Natural killer cell (primary cell): ENCODE data around the gene STRIP1. TPM values are rescaled to one million over a fixed set of nuclear protein-coding genes. Genes with fewer than 3 reads are reported as not detected.

Experiments
- ATAC-seq, 3 donors: fragments of 150-1000 bp in 2 of 3; fragments of 200-7000 bp in 1 of 3; cut with Tn5 transposase; 1 replicate in 1 of 3; 2 replicates in 2 of 3; pipeline ENCODE4 v1.10.0; 2021; ENCODE audit warnings: mild to moderate bottlenecking in 2 of 3, moderate library complexity in 2 of 3
- DNase-seq, 2 donors: peaks; one replicate each; pipeline versions ENCODE4 v3.0.0 to v3.0.0-alpha.2; 2013 to 2021; ENCODE audit warnings: mixed read lengths in 1 of 2
- H3K27ac ChIP-seq: one replicate; pipeline ENCODE4 v1.5.1; 2013; ENCODE audit warnings: mild to moderate bottlenecking, low read length
- H3K27me3 ChIP-seq: one replicate; pipeline ENCODE4 v1.6.1; 2013; ENCODE audit warnings: low read length; ENCODE audit not compliant: control insufficient read depth, insufficient read depth
- H3K36me3 ChIP-seq: one replicate; pipeline ENCODE4 v1.6.1; 2013; ENCODE audit warnings: low read length; ENCODE audit not compliant: control insufficient read depth, insufficient read depth
- H3K4me1 ChIP-seq: one replicate; pipeline ENCODE4 v1.6.1; 2013; ENCODE audit warnings: low read length; ENCODE audit not compliant: control insufficient read depth, insufficient read depth
- H3K4me3 ChIP-seq: one replicate; pipeline ENCODE4 v1.5.1; 2013; ENCODE audit warnings: low read length
- H3K9me3 ChIP-seq: one replicate; pipeline ENCODE4 v1.6.1; 2013; ENCODE audit warnings: low read length; ENCODE audit not compliant: control insufficient read depth, insufficient read depth
- H3K27ac Mint-ChIP-seq, 2 donors: one replicate each; pipeline ENCODE4 v1.8.0; 2022; ENCODE audit warnings: mild to moderate bottlenecking in 2 of 2, mixed read lengths in 2 of 2, moderate library complexity in 1 of 2
- H3K27me3 Mint-ChIP-seq, 2 donors: one replicate each; pipeline ENCODE4 v1.8.0; 2022; ENCODE audit warnings: low read depth in 2 of 2, mixed read lengths in 2 of 2
- H3K36me3 Mint-ChIP-seq: one replicate; pipeline ENCODE4 v1.8.0; 2022; ENCODE audit warnings: mixed read lengths
- H3K4me1 Mint-ChIP-seq, 2 donors: one replicate each; pipeline ENCODE4 v1.8.0; 2022; ENCODE audit warnings: mixed read lengths in 2 of 2
- H3K4me3 Mint-ChIP-seq: one replicate; pipeline ENCODE4 v1.8.0; 2022; ENCODE audit warnings: mild to moderate bottlenecking, moderate library complexity, mixed read lengths
- H3K9me3 Mint-ChIP-seq, 2 donors: one replicate each; pipeline ENCODE4 v1.8.0; 2022; ENCODE audit warnings: mixed read lengths in 2 of 2
- WGBS: methylation state at CpG from one replicate; pipeline ENCODE4 v1.1.7; 2013; ENCODE audit warnings: missing lambda C conversion rate; ENCODE audit not compliant: insufficient coverage; 5-methylcytosine and 5-hydroxymethylcytosine counted together
- intact Hi-C: fragments of 100-400 bp; cut with micrococcal nuclease; formaldehyde crosslinking; loops from one replicate; pipeline ENCODE4 v1.14.2; 2022
- total RNA-seq, 4 donors: library from RNA; stranded (reverse); fragments of 120-200 nt in 1 of 4; gene quantifications; one replicate each; pipeline versions ENCODE4 v1.2.3 to v1.2.4, GENCODE V29; 2013 to 2022
- TF ChIP-seq, protein P1 (sequence below): fragments of 200-600 bp; IDR thresholded peaks from one replicate; pipeline ENCODE4 v1.8.0; 2022; ENCODE audit warnings: antibody characterized with exemption

The STRIP1 gene
- total RNA-seq, 3 donors from 2014 or later (not counting 1 experiment from before 2014, with no cell fraction given) = 92.4 to 139 (median 130) TPM

DNA sequence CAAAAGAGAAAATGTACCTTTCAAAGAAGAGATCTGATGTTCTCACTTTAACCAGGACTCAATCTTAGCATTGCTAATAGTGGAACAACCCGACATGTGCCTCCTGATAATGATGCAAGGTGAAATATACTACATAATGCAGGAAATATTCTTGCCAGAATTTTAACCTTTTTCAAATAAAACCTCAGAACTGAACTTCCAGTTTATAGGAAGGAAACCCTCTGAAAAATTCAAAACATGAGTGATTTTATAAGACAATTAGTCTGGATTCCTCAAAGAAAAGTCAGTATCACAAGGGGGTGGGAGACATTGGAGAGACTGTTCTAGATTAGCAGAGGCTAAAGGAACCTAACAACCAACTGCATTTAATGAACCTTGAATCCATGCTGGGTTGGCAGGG is 31.7 kb upstream of the STRIP1 start:
- DNase-seq = no peak
- no peaks in the 10 kb centered on the region for H3K27me3 Mint-ChIP-seq
- Histone ChIP-seq H3K4me3 (no peak overlapping the region), H3K36me3 (no peaks in the 10 kb centered on the region), H3K27ac (no peak overlapping the region), H3K27me3 (no peaks in the 10 kb centered on the region), H3K9me3 (no peaks in the 10 kb centered on the region), H3K4me1 (no peaks in the 10 kb centered on the region)
- H3K27ac Mint-ChIP-seq = no peak overlapping the region
- no CpG with 5 or more reads among the region's 1 CpG for WGBS
- no peak for ATAC-seq
- no peaks in the 10 kb centered on the region for H3K9me3 Mint-ChIP-seq
- H3K4me3 Mint-ChIP-seq = no peak overlapping the region
- no peaks in the 10 kb centered on the region for H3K36me3 Mint-ChIP-seq
- TF ChIP-seq, protein P1, sequence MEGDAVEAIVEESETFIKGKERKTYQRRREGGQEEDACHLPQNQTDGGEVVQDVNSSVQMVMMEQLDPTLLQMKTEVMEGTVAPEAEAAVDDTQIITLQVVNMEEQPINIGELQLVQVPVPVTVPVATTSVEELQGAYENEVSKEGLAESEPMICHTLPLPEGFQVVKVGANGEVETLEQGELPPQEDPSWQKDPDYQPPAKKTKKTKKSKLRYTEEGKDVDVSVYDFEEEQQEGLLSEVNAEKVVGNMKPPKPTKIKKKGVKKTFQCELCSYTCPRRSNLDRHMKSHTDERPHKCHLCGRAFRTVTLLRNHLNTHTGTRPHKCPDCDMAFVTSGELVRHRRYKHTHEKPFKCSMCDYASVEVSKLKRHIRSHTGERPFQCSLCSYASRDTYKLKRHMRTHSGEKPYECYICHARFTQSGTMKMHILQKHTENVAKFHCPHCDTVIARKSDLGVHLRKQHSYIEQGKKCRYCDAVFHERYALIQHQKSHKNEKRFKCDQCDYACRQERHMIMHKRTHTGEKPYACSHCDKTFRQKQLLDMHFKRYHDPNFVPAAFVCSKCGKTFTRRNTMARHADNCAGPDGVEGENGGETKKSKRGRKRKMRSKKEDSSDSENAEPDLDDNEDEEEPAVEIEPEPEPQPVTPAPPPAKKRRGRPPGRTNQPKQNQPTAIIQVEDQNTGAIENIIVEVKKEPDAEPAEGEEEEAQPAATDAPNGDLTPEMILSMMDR = no peak
- intact Hi-C loops = no loop called here
- H3K4me1 Mint-ChIP-seq = peaks cover 20 to 32% of the 10 kb centered on the region in 2 donors

DNA sequence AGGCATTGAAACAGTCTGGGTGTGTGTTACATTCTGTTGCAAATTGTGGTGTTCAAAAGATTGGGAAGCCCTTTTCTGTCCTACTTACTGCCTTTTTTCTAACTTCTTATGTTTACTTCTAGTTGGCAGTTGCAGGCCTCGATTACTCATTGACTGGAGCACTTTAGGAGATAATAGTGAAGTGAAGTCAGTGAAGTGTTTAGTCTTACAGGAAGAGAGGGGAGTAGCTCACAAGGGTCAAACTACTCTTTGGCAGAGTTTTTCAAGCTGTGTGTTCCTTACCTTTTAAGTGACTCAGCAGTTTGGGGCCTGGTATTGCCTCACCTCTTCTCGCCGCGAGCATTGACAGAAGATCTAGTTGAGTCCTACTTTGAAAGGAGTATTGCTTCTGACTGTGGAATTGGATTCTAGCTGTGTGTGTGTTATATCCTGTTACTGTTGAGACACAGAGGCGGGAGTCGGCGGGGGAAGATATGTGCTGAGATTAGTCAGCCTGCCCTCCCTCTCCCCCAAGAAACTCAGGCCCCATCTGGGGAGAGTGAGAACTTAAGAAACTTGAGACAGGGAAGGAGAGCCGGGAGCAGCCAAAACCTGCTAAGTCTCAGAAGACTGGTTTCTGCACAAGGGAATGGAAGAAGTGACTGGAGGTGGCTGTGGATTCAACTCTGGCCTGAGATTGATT is 30.5 kb upstream of the STRIP1 start:
- no peaks in the 10 kb centered on the region for H3K36me3 Mint-ChIP-seq
- intact Hi-C loops = no loop called here
- H3K4me1 Mint-ChIP-seq = peaks cover 19 to 32% of the 10 kb centered on the region in 2 donors
- peaks cover under 1% of the 10 kb centered on the region for H3K36me3 ChIP-seq
- WGBS = 47% methylated on average over 5 of the region's 8 CpGs
- H3K27me3 Mint-ChIP-seq = no peaks in the 10 kb centered on the region
- no peaks in the 10 kb centered on the region for H3K9me3 Mint-ChIP-seq
- no peaks in the 10 kb centered on the region for H3K27me3 ChIP-seq
- H3K4me3 ChIP-seq = no peak overlapping the region
- TF ChIP-seq, protein P1 = no peak
- H3K4me1 ChIP-seq = no peaks in the 10 kb centered on the region
- no peak overlapping the region for H3K4me3 Mint-ChIP-seq
- ATAC-seq = peak; percentile 25 to 54 (median 39)
- H3K27ac ChIP-seq = no peak overlapping the region
- H3K9me3 ChIP-seq = no peaks in the 10 kb centered on the region
- peak overlapping the region in 1 of 2 donors; percentile 67 for H3K27ac Mint-ChIP-seq
- peak in 1 of 2 donors; percentile 18 for DNase-seq

DNA sequence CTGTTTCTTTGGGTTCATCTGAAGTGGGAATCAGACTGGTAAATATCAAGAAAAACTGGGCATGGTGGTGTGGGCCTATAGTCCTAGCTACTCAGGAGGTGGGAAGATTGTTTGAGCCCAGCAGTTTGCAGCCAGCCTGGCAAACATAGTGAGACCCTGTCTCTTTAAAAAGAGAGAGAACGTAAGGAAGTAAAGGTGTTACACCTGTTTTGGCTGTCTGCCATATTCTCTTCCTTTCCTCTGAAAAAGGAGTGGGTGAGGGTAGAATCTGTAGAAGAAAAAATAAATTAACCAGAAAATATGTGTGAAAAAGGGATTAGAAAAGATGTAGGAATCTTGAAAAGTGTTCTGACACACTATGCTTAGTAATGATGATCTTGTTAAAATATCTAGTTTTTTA is 29.8 kb upstream of the STRIP1 start:
- H3K36me3 ChIP-seq = peaks cover 7% of the 10 kb centered on the region
- no peaks in the 10 kb centered on the region for H3K27me3 ChIP-seq
- ATAC-seq (no peak), DNase-seq (peak in 1 of 2 donors; percentile 42)
- H3K4me3 ChIP-seq = no peak overlapping the region
- H3K36me3 Mint-ChIP-seq = peaks cover 6% of the 10 kb centered on the region
- H3K4me1 ChIP-seq = no peaks in the 10 kb centered on the region
- H3K4me1 Mint-ChIP-seq = peaks cover 19 to 32% of the 10 kb centered on the region in 2 donors
- H3K9me3 Mint-ChIP-seq = no peaks in the 10 kb centered on the region
- TF ChIP-seq, protein P1 = no peak
- no peak overlapping the region for H3K4me3 Mint-ChIP-seq
- intact Hi-C loops = no loop called here
- 86% methylated on average over 1 of the region's 1 CpG for WGBS
- peak overlapping the region in 1 of 2 donors; percentile 67 for H3K27ac Mint-ChIP-seq
- no peak overlapping the region for H3K27ac ChIP-seq
- no peaks in the 10 kb centered on the region for H3K27me3 Mint-ChIP-seq
- no peaks in the 10 kb centered on the region for H3K9me3 ChIP-seq

DNA sequence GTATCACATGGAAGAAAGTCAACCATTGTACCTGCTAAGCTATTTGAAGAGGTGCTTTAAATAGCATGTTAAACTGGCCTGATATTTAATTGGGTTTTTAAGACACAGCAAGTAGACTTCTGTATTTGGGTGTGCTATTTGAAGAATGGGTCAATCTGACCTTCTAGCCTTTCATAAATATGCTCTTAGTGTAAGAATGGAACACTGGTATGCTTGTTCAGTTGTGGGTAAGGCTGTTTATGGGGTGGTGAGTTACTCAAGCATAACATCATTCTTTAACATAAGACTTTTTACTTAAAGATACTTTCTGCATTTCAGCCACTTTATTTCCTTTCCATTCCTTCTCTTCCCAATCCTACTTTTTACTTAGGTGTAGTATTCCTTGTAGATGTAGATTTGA is 28.5 kb upstream of the STRIP1 start:
- peaks cover 15% of the 10 kb centered on the region for H3K36me3 Mint-ChIP-seq
- H3K27me3 Mint-ChIP-seq = no peaks in the 10 kb centered on the region
- Histone ChIP-seq H3K36me3 (peaks cover 20% of the 10 kb centered on the region), H3K27me3 (no peaks in the 10 kb centered on the region), H3K27ac (no peak overlapping the region), H3K4me1 (no peaks in the 10 kb centered on the region), H3K9me3 (no peaks in the 10 kb centered on the region), H3K4me3 (no peak overlapping the region)
- H3K4me3 Mint-ChIP-seq = no peak overlapping the region
- H3K9me3 Mint-ChIP-seq = no peaks in the 10 kb centered on the region
- peaks cover 19 to 32% of the 10 kb centered on the region in 2 donors for H3K4me1 Mint-ChIP-seq
- no peak for DNase-seq
- intact Hi-C loops = no loop called here
- TF ChIP-seq, protein P1 = no peak
- no peak for ATAC-seq
- H3K27ac Mint-ChIP-seq = no peak overlapping the region
